ENCODE data around the gene TCEANC. TPM values are rescaled to one million over a fixed set of nuclear protein-coding genes. Genes with fewer than 3 reads are reported as not detected.
"Not testable (repeated sequence)": the region's sequence is repeated elsewhere in the genome, so short reads cannot be mapped to it uniquely, and the experiment has no call there.

Gene TCEANC
- total RNA-seq, 1 experiment from 2014 or later = 0.92 TPM

- no peaks in the 10 kb centered on the region for H3K27me3 ChIP-seq (ENCODE audit: control insufficient read depth, insufficient read depth, low read length)
- no peaks in the 10 kb centered on the region for H3K36me3 ChIP-seq (ENCODE audit: control insufficient read depth, insufficient read depth, low read length)
- in situ Hi-C loops (cut with HindIII; ENCODE audit: low pct_unique_long_range_greater_than_20kb, low sequenced_read_pairs) = no loop called here
- no peak overlapping the region for H3K4me3 ChIP-seq (ENCODE audit: low read depth in 2 of 2, low read length in 2 of 2)
- intact Hi-C loops (cut with micrococcal nuclease; ENCODE audit: unreplicated experiment) = no loop called here
- no peak for TF ChIP-seq POLR2AphosphoS5 (IDR thresholded peaks at IDR 0.05; ENCODE audit: low read depth, low read length)
- TF ChIP-seq CTCF (IDR thresholded peaks at IDR 0.05) = no peak
- no peak for TF ChIP-seq REST (IDR thresholded peaks at IDR 0.05; ENCODE audit: insufficient read depth in 1 of 2, low read depth in 2 of 2, low read length in 1 of 2)
- TF ChIP-seq SIN3A (IDR thresholded peaks at IDR 0.05; ENCODE audit: borderline replicate concordance, insufficient read depth, low read depth, low read length) = no peak
- no peak for TF ChIP-seq TCF7L2 (IDR thresholded peaks at IDR 0.05; ENCODE audit: low read depth, low read length)
- ChIA-PET POLR2A (no interaction called here), CTCF (no interaction called here)
- ATAC-seq = no peak
- BruUV-seq (replicated peaks) = no TSS peak
- no peaks in the 10 kb centered on the region for H3K9me3 ChIP-seq (ENCODE audit: control insufficient read depth, insufficient read depth, low read depth, low read length)
- DNase-seq (ENCODE audit: low read depth, low spot score) = no peak
- no peaks in the 10 kb centered on the region for H3K4me1 ChIP-seq (ENCODE audit: control insufficient read depth, insufficient read depth, low read length)
- H3K27ac ChIP-seq (ENCODE audit: low read length) = no peak overlapping the region
Observed at GRCh38 chrX:13673016-13673415, 20.1 kb downstream of the TCEANC start.

DNA sequence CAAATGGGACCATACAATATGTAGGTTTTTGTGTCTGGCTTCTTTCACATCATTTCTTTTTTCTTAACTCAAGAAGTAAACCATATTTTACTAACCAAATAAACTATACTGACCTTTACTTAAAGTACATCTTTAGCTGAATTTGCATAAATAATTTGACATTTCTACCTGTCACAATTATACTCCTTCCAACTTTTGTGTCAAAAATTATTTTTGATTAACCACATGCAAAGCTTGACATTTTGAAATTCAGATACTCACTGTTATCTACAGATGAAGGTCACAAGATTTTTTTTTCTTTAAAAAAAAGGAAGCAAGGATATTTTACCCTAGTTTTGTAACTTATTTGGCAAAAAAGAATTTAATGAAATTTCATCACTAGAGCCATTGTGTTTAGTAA, 23.9 kb downstream of the TCEANC start:
- intact Hi-C loops (cut with micrococcal nuclease; ENCODE audit: unreplicated experiment) = no loop called here
- in situ Hi-C loops (cut with HindIII; ENCODE audit: low pct_unique_long_range_greater_than_20kb, low sequenced_read_pairs) = no loop called here
- H3K27me3 ChIP-seq (ENCODE audit: control insufficient read depth, insufficient read depth, low read length) = no peaks in the 10 kb centered on the region
- BruUV-seq (replicated peaks) = no TSS peak
- no peak for DNase-seq (ENCODE audit: low read depth, low spot score)
- POLR2A ChIA-PET = no interaction called here
- no peak for ATAC-seq
- H3K4me1 ChIP-seq (ENCODE audit: control insufficient read depth, insufficient read depth, low read length) = no peaks in the 10 kb centered on the region
- no peaks in the 10 kb centered on the region for H3K36me3 ChIP-seq (ENCODE audit: control insufficient read depth, insufficient read depth, low read length)
- CTCF ChIA-PET = no interaction called here
- TF ChIP-seq SIN3A (IDR thresholded peaks at IDR 0.05; ENCODE audit: borderline replicate concordance, insufficient read depth, low read depth, low read length) (no peak), REST (IDR thresholded peaks at IDR 0.05; ENCODE audit: insufficient read depth in 1 of 2, low read depth in 2 of 2, low read length in 1 of 2) (no peak), CTCF (IDR thresholded peaks at IDR 0.05) (no peak), POLR2AphosphoS5 (IDR thresholded peaks at IDR 0.05; ENCODE audit: low read depth, low read length) (no peak), TCF7L2 (IDR thresholded peaks at IDR 0.05; ENCODE audit: low read depth, low read length) (no peak)
- H3K9me3 ChIP-seq (ENCODE audit: control insufficient read depth, insufficient read depth, low read depth, low read length) = no peaks in the 10 kb centered on the region
- no peak overlapping the region for H3K4me3 ChIP-seq (ENCODE audit: low read depth in 2 of 2, low read length in 2 of 2)
- no peak overlapping the region for H3K27ac ChIP-seq (ENCODE audit: low read length)

- ATAC-seq; H3K9me3 ChIP-seq (ENCODE audit: control insufficient read depth, insufficient read depth, low read depth, low read length); in situ Hi-C loops (cut with HindIII; ENCODE audit: low pct_unique_long_range_greater_than_20kb, low sequenced_read_pairs); intact Hi-C loops (cut with micrococcal nuclease; ENCODE audit: unreplicated experiment); BruUV-seq (replicated peaks); POLR2A ChIA-PET; DNase-seq (ENCODE audit: low read depth, low spot score); H3K27me3 ChIP-seq (ENCODE audit: control insufficient read depth, insufficient read depth, low read length); H3K4me1 ChIP-seq (ENCODE audit: control insufficient read depth, insufficient read depth, low read length); H3K4me3 ChIP-seq (ENCODE audit: low read depth in 2 of 2, low read length in 2 of 2); H3K27ac ChIP-seq (ENCODE audit: low read length); H3K36me3 ChIP-seq (ENCODE audit: control insufficient read depth, insufficient read depth, low read length); CTCF ChIA-PET: not testable (repeated sequence)
Observed at GRCh38 chrX:13679700-13680099, 26.8 kb downstream of the TCEANC start.
